ENCODE results near the gene RAPGEF1. TPM values are rescaled to one million over a fixed set of nuclear protein-coding genes. Genes with fewer than 3 reads are reported as not detected.

The RAPGEF1 gene
- total and polyA plus RNA-seq, 2 of the 13 experiments (the other 11 are each of a cell fraction or from before 2014, with no cell fraction given): 21.2 to 38.9 TPM

DNA sequence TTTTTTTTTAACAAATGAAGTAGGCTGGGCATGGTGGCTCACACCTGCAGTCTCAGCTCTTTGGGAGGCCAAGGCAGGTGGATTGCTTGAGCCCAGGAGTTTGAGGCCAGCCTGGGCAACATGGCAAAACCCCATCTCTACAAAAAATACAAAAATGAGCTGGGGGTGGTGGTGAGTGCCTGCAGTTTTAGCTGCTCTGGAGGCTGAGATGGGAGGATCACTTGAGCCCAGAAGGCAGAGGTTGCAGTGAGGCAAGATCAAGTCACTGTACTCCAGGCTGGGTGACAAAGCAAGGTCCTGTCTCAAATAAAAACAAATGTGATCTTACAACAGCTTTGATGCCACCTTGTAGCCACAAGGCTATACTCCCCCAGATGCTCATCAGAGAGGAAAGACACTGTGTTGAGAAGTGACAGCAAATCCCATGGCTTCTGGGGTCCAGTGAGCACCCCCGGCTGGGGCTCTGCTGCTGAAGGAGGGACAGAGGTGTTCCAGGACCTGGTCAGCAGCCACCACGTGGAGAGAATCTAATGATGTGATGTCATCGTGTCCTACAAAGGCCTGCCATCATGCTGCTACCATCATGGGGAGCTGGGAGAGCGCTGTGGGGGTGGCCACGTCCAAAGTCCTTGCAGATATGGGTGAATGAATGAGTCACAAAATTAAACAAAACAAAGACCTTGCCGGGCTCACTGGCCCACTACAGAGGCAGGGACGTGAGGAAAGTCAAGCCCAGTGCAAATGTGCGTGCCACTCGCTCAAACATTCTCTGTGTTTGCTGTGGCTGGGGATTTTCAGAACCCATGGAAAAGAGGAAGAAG is 133.9 kb downstream of the RAPGEF1 start (continued):
- TF ChIP-seq TOPORS (CRISPR knock-in tag; IDR thresholded peaks at IDR 0.05): no peak
- TF ChIP-seq, protein P1, sequence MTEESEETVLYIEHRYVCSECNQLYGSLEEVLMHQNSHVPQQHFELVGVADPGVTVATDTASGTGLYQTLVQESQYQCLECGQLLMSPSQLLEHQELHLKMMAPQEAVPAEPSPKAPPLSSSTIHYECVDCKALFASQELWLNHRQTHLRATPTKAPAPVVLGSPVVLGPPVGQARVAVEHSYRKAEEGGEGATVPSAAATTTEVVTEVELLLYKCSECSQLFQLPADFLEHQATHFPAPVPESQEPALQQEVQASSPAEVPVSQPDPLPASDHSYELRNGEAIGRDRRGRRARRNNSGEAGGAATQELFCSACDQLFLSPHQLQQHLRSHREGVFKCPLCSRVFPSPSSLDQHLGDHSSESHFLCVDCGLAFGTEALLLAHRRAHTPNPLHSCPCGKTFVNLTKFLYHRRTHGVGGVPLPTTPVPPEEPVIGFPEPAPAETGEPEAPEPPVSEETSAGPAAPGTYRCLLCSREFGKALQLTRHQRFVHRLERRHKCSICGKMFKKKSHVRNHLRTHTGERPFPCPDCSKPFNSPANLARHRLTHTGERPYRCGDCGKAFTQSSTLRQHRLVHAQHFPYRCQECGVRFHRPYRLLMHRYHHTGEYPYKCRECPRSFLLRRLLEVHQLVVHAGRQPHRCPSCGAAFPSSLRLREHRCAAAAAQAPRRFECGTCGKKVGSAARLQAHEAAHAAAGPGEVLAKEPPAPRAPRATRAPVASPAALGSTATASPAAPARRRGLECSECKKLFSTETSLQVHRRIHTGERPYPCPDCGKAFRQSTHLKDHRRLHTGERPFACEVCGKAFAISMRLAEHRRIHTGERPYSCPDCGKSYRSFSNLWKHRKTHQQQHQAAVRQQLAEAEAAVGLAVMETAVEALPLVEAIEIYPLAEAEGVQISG (CRISPR knock-in tag; IDR thresholded peaks at IDR 0.05): peak; percentile 79
- peak; percentile 90 for TF ChIP-seq NKX3-1 (CRISPR knock-in tag; IDR thresholded peaks at IDR 0.05)
- 0 out of 2 replicates have a peak, but pooled peaks have one; percentile 14 for TF ChIP-seq ZMAT3 (CRISPR knock-in tag; conservative IDR thresholded peaks at IDR 0.05)
- TF ChIP-seq ZBTB7A (CRISPR knock-in tag; IDR thresholded peaks at IDR 0.05): no peak
- TF ChIP-seq MBD4 (IDR thresholded peaks at IDR 0.05; ENCODE audit: borderline replicate concordance, low read length): no peak
- TF ChIP-seq ZNF790 (CRISPR knock-in tag; IDR thresholded peaks at IDR 0.05; ENCODE audit: borderline replicate concordance): no peak
- TF ChIP-seq HMG20B (CRISPR knock-in tag; conservative IDR thresholded peaks at IDR 0.05): peak; percentile 75
- TF ChIP-seq SNAI1 (CRISPR knock-in tag; IDR thresholded peaks at IDR 0.05; ENCODE audit: borderline replicate concordance): no peak
- TF ChIP-seq, protein P2, sequence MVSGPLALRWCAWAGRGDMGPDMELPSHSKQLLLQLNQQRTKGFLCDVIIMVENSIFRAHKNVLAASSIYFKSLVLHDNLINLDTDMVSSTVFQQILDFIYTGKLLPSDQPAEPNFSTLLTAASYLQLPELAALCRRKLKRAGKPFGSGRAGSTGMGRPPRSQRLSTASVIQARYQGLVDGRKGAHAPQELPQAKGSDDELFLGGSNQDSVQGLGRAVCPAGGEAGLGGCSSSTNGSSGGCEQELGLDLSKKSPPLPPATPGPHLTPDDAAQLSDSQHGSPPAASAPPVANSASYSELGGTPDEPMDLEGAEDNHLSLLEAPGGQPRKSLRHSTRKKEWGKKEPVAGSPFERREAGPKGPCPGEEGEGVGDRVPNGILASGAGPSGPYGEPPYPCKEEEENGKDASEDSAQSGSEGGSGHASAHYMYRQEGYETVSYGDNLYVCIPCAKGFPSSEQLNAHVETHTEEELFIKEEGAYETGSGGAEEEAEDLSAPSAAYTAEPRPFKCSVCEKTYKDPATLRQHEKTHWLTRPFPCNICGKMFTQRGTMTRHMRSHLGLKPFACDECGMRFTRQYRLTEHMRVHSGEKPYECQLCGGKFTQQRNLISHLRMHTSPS (CRISPR knock-in tag; IDR thresholded peaks at IDR 0.05; ENCODE audit: low read depth): peak; percentile 53; the same call in 1 of the 2 replicates
- no peak for TF ChIP-seq ZNF577 (CRISPR knock-in tag; IDR thresholded peaks at IDR 0.05; ENCODE audit: borderline replicate concordance, low read depth)
- TF ChIP-seq HNRNPUL1 (IDR thresholded peaks at IDR 0.05; ENCODE audit: low read depth, low read length): no peak
- TF ChIP-seq, protein P3, sequence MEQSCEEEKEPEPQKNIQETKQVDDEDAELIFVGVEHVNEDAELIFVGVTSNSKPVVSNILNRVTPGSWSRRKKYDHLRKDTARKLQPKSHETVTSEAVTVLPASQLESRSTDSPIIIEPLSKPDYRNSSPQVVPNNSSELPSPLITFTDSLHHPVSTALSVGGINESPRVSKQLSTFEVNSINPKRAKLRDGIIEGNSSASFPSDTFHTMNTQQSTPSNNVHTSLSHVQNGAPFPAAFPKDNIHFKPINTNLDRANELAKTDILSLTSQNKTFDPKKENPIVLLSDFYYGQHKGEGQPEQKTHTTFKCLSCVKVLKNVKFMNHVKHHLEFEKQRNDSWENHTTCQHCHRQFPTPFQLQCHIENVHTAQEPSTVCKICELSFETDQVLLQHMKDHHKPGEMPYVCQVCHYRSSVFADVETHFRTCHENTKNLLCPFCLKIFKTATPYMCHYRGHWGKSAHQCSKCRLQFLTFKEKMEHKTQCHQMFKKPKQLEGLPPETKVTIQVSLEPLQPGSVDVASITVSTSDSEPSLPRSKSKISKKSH (CRISPR knock-in tag; IDR thresholded peaks at IDR 0.05; ENCODE audit: borderline replicate concordance): no peak
- TF ChIP-seq TCF7L2 (IDR thresholded peaks at IDR 0.05; ENCODE audit: low read depth, low read length): no peak
- peak; percentile 91 for TF ChIP-seq MIER3 (CRISPR knock-in tag; IDR thresholded peaks at IDR 0.05; ENCODE audit: borderline replicate concordance)
- TF ChIP-seq, protein P4, sequence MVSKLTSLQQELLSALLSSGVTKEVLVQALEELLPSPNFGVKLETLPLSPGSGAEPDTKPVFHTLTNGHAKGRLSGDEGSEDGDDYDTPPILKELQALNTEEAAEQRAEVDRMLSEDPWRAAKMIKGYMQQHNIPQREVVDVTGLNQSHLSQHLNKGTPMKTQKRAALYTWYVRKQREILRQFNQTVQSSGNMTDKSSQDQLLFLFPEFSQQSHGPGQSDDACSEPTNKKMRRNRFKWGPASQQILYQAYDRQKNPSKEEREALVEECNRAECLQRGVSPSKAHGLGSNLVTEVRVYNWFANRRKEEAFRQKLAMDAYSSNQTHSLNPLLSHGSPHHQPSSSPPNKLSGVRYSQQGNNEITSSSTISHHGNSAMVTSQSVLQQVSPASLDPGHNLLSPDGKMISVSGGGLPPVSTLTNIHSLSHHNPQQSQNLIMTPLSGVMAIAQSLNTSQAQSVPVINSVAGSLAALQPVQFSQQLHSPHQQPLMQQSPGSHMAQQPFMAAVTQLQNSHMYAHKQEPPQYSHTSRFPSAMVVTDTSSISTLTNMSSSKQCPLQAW (CRISPR knock-in tag; IDR thresholded peaks at IDR 0.05): peak; percentile 43; the same call in 1 of the 2 replicates
- 0 out of 2 replicates have a peak, but pooled peaks have one; percentile 6 for TF ChIP-seq LCORL (IDR thresholded peaks at IDR 0.05)
- TF ChIP-seq LCORL (CRISPR knock-in tag; IDR thresholded peaks at IDR 0.05): peak; percentile 69
- TF ChIP-seq, protein P5, sequence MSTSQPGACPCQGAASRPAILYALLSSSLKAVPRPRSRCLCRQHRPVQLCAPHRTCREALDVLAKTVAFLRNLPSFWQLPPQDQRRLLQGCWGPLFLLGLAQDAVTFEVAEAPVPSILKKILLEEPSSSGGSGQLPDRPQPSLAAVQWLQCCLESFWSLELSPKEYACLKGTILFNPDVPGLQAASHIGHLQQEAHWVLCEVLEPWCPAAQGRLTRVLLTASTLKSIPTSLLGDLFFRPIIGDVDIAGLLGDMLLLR (CRISPR knock-in tag; IDR thresholded peaks at IDR 0.05): no peak
- TF ChIP-seq, protein P6, sequence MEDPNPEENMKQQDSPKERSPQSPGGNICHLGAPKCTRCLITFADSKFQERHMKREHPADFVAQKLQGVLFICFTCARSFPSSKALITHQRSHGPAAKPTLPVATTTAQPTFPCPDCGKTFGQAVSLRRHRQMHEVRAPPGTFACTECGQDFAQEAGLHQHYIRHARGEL (CRISPR knock-in tag; IDR thresholded peaks at IDR 0.05): no peak
- TF ChIP-seq ARNT2 (CRISPR knock-in tag; IDR thresholded peaks at IDR 0.05; ENCODE audit: low read depth): no peak
